A172 (cell line): ENCODE data around the gene PCDHGB3. TPM values are rescaled to one million over a fixed set of nuclear protein-coding genes. Genes with fewer than 3 reads are reported as not detected.
"Not testable (repeated sequence)": the region's sequence is repeated elsewhere in the genome, so short reads cannot be mapped to it uniquely, and the experiment has no call there.

Experiments used
- DNase-seq: peaks from one replicate; pipeline ENCODE4 v3.0.0-alpha.2; 2015; ENCODE audit warnings: low spot score
- total RNA-seq: library from RNA; depleted of rRNA; stranded (reverse); fragments of >200 nt; shearing (Covaris generic); gene quantifications from 2 replicates; pipeline ENCODE4 v1.2.3, GENCODE V29; 2014

Gene PCDHGB3
- total RNA-seq, 1 experiment from 2014 or later = 0.81 TPM

DNA sequence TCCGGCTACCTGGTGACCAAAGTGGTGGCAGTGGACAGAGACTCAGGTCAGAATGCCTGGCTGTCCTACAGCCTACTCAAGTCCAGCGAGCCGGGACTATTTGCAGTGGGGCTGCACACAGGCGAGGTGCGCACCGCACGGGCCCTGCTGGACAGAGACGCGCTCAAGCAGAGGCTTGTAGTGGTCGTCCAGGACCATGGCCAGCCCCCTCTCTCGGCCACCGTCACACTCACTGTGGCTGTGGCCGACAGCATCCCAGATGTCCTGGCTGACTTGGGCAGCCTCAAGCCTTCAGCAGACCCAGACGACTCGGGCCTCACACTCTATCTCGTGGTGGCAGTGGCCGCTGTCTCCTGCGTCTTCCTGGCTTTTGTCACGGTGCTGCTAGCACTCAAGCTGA lies 13.1 kb upstream of the PCDHGB3 start:
- DNase-seq = no peak

DNA sequence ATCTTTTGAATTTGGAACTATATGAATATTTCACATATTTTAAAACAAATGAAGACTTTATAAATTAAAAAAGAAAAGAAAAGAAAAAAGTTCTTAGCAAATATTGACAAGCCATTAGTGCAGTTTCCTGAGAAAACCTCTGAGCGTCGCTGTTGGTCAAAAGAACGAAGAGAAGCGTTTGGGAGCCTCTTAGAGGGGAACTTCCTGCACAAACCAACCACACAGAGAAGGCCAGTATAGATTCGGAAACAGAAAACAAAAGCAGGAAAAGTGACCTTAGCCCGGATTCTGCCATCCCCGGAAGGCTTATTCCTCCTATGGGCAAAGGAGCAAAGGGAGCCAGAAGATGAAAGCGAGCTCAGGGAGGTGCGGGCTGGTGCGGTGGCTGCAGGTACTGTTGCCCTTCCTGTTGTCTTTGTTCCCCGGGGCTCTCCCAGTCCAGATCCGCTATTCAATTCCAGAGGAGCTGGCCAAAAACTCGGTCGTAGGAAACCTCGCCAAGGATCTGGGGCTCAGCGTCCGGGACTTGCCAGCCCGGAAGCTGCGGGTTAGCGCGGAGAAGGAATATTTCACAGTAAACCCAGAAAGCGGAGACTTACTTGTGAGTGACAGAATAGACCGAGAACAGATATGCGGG lies 10.1 kb upstream of the PCDHGB3 start, which contains the start of gene PCDHGB2:
Gene PCDHGB2, plus strand, starts transcription at position 205 of the 637 bp plus-strand sequence. Its CDS starts 142 bp downstream, at position 347.
- DNase-seq = peak; percentile 27

DNA sequence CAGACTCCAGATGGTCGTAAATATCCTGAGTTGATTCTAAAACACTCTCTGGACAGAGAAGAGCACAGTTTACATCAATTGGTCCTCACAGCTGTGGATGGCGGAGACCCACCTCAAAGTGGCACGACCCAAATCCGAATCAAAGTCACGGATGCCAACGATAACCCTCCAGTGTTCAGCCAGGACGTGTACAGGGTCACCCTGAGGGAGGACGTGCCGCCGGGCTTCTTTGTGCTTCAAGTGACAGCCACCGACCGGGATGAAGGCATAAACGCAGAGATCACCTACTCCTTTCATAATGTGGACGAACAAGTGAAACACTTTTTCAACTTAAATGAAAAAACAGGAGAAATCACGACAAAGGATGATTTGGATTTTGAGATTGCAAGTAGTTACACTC lies 9.4 kb upstream of the PCDHGB3 start:
- DNase-seq = no peak

DNA sequence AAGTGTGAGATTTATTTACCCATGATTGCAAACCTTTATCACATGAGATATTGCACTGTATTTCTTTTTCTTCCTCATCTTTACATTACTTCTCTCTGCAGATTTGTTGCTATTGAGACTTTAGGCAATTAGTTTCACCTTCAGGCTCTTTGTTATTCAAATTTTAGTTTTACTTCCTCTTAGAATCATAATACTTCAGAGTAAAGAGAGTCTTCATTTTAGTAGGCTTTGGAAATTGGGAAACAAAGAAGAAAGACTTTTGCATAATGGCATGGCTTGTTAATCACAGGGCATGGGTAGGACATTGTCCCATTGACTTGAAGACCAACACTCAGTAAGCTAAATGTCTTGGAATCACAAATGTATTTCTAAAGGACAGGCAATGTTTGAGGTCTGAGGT lies 7.3 kb upstream of the PCDHGB3 start:
- DNase-seq = no peak

DNA sequence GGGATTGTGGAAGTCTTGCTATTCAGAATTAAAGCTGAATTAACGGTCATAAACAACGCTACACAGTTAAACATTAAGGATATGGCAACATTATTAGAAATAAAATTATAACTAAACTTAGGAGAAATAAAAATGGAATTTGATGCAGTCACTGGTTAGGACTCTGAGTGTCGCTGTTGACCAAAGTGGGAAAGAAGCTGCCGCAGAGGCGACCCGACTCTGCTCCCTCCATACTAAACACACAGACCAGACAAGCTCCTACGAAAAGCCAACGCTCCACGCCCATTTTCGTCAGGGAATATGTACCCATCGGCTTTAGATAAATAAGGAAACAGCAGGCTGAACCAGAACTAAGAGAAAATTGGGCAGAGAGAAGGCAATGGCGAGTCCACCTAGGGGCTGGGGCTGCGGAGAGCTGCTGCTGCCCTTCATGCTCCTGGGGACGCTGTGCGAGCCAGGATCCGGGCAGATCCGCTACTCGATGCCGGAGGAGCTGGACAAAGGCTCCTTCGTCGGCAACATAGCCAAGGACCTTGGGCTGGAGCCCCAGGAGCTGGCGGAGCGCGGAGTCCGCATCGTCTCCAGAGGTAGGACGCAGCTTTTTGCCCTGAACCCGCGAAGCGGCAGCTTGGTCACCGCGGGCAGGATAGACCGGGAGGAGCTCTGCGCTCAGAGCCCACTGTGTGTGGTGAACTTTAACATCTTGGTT lies 5.9 kb upstream of the PCDHGB3 start, which contains the start of gene PCDHGA5:
Gene PCDHGA5, plus strand, starts transcription at position 211 of the 709 bp plus-strand sequence. Its CDS starts 169 bp downstream, at position 380.
- DNase-seq = no peak

DNA sequence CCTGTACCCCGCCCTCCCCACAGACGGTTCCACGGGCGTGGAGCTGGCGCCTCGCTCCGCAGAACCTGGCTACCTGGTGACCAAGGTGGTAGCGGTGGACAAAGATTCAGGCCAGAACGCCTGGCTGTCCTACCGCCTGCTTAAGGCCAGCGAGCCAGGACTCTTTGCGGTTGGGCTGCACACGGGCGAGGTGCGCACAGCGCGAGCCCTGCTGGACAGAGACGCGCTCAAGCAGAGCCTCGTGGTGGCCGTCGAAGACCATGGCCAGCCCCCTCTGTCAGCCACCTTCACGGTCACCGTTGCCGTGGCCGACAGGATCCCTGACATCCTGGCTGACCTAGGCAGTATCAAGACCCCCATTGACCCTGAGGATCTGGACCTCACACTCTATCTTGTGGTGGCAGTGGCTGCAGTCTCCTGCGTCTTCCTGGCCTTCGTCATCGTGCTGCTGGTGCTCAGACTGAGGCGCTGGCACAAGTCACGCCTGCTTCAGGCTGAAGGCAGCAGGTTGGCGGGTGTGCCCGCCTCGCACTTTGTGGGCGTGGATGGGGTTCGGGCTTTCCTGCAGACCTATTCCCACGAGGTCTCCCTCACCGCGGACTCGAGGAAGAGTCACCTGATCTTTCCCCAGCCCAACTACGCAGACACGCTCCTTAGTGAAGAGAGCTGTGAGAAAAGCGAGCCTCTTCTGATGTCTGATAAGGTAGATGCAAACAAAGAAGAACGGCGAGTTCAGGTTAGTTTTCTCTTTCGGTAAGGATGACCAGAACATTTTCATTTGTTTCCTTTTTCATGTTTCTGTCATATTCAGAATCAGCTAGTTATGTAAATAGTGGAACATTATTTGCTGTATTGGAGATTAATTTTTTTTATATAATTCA lies 3.8 kb upstream of the PCDHGB3 start:
- DNase-seq = no peak

DNA sequence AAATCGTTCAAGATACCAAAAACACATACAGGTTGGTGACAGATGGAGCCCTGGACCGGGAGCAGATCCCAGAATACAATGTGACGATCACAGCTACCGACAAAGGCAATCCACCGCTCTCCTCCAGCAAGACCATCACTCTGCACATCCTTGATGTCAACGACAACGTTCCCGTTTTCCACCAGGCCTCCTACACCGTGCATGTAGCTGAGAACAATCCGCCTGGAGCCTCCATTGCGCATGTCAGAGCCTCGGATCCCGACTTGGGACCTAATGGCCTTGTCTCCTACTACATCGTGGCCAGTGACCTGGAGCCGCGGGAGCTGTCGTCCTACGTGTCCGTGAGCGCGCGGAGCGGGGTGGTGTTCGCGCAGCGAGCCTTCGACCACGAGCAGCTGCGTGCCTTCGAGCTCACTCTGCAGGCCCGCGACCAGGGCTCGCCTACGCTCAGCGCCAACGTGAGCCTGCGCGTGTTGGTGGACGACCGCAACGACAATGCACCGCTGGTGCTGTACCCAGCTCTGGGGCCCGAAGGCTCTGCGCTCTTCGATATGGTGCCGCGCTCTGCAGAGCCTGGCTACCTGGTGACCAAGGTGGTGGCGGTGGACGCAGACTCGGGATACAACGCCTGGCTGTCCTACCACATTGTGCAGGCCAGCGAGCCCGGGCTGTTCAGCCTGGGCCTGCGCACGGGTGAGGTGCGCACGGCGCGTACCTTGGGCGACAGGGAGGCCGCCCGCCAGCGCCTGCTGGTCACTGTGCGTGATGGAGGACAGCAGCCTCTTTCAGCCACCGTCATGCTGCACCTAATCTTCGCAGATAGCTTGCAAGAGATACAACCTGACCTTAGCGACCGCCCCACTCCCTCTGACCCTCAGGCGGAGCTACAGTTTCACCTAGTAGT lies 1.8 kb downstream of the PCDHGB3 start:
- no peak for DNase-seq

DNA sequence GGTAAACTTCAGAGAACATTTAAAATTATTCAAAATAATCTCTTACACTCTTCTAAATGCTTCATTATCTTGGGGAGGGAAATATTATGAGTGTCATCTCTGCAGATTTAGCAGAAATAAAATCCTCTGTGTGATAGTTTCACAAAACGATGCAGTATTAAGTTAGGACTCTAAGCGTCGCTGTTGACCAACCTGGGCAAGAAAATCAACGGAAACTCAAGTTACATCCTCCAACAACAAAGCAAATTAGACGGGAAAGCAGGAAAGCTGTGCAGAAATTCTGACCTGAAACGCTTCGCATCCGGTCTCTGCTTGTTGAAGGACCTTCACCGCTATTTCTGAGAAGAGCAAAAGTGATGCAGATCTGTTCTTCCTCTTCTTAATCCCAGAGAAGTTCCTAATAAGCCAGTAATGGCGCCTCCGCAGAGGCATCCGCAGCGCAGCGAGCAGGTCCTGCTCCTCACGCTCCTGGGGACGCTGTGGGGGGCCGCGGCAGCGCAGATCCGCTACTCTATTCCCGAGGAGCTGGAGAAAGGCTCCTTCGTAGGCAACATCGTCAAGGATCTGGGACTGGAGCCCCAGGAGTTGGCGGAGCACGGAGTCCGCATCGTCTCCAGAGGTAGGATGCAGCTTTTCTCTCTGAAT lies 3.8 kb downstream of the PCDHGB3 start, which contains the start of gene PCDHGA6:
Gene PCDHGA6, plus strand, starts transcription at position 219 of the 645 bp plus-strand sequence. Its CDS starts 193 bp downstream, at position 412.
- DNase-seq = no peak

DNA sequence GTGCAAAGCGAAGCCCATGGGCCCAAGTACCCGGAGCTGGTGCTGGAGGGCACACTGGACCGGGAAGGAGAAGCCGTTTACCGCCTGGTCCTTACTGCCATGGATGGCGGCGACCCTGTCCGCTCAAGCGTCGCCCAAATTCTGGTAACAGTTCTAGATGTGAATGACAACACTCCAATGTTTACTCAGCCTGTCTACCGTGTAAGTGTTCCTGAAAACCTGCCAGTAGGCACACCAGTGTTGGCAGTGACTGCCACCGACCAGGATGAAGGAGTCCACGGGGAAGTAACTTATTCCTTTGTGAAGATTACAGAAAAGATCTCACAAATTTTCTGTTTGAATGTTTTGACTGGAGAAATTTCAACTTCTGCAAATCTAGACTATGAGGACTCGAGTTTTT lies 4.6 kb downstream of the PCDHGB3 start:
- no peak for DNase-seq

DNA sequence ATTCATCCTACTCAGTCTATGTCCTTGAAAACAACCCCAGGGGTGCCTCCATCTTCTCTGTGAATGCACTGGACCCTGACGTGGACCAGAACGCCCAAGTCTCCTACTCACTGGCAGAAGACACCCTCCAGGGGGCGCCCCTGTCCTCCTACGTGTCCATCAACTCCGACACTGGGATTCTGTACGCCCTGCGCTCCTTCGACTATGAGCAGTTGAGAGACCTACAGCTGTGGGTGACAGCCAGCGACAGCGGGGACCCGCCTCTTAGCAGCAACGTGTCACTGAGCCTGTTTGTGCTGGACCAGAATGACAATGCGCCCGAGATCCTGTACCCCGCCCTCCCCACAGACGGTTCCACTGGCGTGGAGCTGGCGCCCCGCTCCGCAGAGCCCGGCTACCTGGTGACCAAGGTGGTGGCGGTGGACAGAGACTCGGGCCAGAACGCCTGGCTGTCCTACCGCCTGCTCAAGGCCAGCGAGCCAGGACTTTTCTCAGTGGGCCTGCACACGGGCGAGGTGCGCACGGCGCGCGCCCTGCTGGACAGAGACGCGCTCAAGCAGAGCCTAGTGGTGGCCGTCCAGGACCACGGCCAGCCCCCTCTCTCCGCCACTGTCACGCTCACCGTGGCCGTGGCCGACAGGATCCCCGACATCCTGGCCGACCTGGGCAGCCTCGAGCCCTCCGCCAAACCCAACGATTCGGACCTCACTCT lies 5.6 kb downstream of the PCDHGB3 start:
- DNase-seq = not testable (repeated sequence)

DNA sequence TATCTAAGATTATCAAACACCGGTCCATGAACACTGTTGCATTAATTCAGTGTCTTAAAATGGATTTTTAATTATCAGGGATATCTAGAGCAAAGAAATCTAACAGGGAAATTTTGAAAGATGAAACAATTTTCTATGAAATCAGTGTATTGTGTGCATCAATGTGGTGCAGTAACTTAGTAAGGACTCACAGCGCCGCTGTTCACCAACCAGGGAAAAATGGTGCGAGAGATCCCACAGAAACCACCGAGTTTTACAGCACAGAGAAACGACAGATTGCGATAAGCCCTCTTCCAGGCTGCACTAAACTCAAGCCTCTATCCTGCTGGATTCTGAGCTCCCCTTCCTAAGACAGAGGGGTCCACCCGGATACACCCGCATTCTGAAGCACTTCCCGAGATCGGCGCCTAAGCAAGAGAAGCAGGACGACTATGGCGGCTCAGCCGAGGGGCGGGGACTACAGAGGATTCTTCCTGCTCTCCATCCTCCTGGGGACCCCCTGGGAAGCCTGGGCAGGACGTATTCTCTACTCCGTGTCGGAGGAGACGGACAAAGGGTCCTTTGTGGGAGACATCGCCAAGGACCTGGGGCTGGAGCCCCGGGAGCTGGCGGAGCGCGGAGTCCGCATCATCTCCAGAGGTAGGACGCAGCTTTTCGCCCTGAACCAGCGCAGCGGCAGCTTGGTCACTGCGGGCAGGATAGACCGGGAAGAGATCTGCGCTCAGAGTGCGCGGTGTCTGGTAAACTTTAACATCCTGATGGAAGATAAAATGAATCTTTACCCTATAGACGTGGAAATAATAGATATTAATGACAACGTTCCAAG lies 12.6 kb downstream of the PCDHGB3 start, which contains the start of gene PCDHGA7:
Gene PCDHGA7, plus strand, starts transcription at position 274 of the 826 bp plus-strand sequence. Its CDS starts 158 bp downstream, at position 432.
- no peak for DNase-seq

DNA sequence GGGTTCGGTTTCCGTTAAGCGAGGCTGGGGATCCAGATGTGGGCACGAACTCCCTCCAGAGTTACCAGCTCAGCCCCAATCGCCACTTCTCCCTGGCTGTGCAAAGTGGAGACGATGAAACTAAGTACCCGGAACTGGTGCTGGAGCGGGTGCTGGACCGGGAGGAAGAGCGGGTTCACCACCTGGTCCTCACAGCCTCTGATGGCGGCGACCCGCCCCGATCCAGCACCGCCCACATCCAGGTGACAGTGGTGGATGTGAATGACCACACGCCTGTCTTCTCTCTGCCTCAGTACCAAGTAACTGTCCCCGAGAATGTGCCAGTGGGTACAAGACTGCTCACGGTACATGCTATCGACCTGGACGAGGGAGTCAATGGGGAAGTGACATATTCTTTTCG lies 13.3 kb downstream of the PCDHGB3 start:
- DNase-seq = no peak

DNA sequence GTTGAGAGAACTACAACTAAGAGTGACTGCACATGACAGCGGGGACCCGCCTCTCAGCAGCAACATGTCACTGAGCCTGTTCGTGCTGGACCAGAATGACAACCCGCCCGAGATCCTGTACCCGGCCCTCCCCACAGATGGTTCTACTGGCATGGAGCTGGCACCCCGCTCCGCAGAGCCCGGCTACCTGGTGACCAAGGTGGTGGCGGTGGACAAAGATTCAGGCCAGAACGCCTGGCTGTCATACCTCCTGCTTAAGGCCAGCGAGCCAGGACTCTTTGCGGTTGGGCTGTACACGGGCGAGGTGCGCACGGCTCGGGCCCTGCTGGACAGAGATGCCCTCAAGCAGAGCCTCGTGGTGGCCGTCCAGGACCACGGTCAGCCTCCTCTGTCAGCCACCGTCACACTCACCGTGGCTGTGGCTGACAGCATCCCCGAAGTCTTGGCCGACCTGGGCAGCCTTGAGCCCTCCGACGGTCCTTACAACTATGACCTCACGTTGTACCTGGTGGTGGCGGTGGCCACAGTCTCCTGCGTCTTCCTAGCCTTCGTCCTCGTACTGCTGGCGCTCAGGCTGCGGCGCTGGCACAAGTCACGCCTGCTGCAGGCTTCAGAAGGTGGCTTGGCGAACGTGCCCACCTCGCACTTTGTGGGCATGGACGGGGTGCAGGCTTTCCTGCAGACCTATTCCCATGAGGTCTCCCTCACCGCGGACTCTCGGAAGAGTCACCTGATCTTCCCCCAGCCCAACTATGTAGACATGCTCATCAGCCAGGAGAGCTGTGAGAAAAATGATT lies 14.6 kb downstream of the PCDHGB3 start:
- DNase-seq = no peak

DNA sequence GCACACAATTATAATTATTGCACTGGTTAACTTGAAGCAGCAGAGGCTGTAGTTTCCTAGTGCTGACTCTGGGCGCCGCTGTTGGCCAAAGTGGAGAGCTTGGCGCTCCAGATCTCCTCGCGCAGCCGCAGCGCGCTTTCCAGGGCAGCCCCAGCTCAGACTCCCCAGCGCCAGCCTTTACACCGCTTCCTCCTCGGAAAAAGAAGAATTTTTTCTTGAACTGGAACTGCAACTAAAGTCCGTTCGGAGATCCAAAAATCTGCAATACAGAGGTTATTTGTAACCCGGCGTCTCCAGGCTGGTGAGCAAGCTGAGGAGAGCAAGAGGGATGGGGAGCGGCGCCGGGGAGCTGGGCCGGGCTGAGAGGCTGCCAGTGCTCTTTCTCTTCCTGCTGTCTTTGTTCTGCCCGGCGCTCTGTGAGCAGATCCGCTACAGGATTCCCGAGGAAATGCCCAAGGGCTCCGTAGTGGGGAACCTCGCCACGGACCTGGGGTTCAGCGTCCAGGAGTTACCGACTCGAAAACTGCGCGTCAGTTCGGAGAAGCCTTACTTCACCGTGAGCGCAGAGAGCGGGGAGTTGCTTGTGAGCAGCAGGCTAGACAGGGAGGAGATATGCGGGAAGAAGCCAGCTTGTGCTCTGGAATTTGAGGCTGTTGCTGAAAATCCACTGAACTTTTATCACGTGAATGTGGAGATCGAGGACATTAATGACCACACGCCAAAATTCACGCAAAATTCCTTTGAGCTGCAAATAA lies 17.7 kb downstream of the PCDHGB3 start, which contains the start of gene PCDHGB4:
Gene PCDHGB4, plus strand, starts transcription at position 142 of the 755 bp plus-strand sequence. Its CDS starts 187 bp downstream, at position 329.
- DNase-seq = not testable (repeated sequence)

DNA sequence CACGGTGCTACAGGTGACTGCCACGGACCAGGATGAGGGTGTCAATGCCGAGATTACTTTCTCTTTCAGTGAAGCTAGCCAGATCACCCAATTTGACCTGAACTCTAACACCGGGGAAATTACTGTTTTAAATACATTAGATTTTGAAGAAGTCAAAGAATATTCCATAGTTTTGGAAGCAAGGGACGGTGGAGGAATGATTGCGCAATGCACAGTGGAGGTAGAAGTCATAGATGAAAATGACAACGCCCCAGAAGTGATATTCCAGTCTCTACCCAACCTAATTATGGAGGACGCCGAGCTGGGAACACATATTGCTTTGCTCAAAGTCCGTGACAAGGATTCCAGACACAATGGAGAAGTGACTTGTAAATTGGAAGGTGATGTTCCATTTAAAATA lies 18.6 kb downstream of the PCDHGB3 start:
- DNase-seq = no peak

DNA sequence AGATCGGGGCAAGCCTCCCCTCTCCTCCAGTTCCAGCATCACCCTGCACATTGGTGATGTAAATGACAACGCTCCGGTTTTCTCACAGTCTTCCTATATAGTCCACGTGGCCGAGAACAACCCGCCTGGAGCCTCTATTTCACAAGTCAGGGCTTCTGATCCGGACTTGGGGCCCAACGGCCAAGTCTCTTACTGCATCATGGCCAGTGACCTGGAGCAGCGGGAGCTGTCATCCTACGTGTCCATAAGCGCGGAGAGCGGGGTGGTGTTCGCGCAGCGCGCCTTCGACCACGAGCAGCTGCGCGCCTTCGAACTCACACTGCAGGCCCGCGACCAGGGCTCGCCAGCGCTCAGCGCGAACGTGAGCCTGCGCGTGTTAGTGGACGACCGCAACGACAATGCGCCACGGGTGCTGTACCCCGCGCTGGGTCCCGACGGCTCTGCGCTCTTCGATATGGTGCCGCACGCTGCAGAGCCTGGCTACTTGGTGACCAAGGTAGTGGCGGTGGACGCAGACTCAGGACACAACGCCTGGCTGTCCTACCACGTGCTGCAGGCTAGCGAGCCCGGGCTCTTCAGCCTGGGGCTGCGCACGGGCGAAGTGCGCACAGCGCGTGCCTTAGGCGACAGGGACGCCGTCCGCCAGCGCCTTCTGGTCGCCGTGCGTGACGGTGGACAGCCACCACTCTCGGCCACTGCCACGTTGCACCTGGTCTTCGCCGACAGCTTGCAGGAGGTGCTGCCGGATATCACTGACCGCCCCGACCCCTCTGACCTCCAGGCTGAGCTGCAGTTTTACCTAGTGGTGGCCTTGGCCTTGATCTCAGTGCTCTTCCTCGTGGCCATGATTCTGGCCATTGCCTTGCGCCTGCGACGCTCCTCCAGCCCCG lies 19.4 kb downstream of the PCDHGB3 start:
- DNase-seq = no peak
